Effector memory CD4-positive, alpha-beta T cell (primary cell): Measurements from ENCODE around the gene AP2A2.

ENCODE experiments used
- DNase-seq, 3 donors: peaks; one replicate each; pipeline ENCODE4 v3.0.0-alpha.2; 2020
- H3K27ac ChIP-seq: 2 replicates; pipeline ENCODE4 v1.7.0; 2013; ENCODE audit warnings: mild to moderate bottlenecking, low read length, moderate library complexity; ENCODE audit not compliant: insufficient read depth, poor library complexity, severe bottlenecking
- H3K27me3 ChIP-seq: replicated peaks from 2 replicates; pipeline ENCODE4 v1.7.0; 2013; ENCODE audit warnings: mild to moderate bottlenecking, low read length; ENCODE audit not compliant: insufficient read depth, control insufficient read depth, poor library complexity, severe bottlenecking
- H3K36me3 ChIP-seq: 2 replicates; pipeline ENCODE4 v1.7.0; 2013; ENCODE audit warnings: mild to moderate bottlenecking, low read length, moderate library complexity; ENCODE audit not compliant: control insufficient read depth, insufficient read depth
- H3K4me1 ChIP-seq: 2 replicates; pipeline ENCODE4 v1.7.0; 2013; ENCODE audit warnings: low read length, mild to moderate bottlenecking; ENCODE audit not compliant: control insufficient read depth, insufficient read depth, poor library complexity, severe bottlenecking
- H3K4me3 ChIP-seq: 2 replicates; pipeline ENCODE4 v1.7.0; 2013; ENCODE audit warnings: low read length, low read depth, mild to moderate bottlenecking; ENCODE audit not compliant: insufficient read depth, poor library complexity, severe bottlenecking
- H3K9me3 ChIP-seq: 2 replicates; pipeline ENCODE4 v1.7.0; 2013; ENCODE audit warnings: mild to moderate bottlenecking, low read length, moderate library complexity; ENCODE audit not compliant: control insufficient read depth

The AP2A2 gene

DNA sequence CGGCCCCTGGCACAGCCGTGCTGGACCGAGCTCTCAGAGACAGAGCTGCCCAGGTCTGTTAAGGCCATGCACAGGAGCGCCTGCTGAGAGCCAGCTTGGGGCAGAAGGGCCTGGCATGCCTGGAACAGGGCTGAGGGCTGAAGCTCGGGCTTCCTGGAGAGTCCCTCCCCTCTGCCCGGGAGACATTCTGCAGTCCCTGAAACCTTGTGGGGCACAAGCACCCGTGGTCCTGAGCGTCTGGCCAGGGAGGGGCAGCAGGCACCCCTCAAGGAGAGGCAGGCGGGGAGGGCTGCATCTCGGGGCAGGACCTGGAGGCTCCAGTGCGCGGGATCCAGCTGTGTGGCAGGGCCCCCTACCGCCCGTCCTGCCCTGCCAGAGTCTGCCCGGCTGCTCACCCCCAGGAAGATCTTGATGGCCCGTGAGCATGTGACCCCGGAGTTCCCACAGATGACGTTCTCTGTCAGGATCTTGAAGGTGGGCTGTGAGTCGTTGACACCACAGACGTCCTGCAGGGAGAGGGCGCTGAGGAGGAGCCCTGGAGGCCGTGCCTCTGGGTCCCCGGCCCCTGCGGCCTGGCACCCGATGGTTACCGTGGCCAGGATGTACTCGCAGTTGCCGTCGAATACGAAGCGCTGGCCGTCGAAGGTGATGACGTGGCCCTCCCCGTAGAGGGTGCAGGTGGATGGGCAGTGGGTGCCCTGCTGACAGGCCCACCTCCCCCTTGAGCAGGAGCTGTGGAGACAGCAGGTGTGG lies 99.9 kb downstream of the AP2A2 start:
- Histone ChIP-seq H3K4me1 (no peaks in the 10 kb centered on the region), H3K9me3 (no peaks in the 10 kb centered on the region), H3K36me3 (no peaks in the 10 kb centered on the region), H3K4me3 (no peak overlapping the region), H3K27me3 (no peaks in the 10 kb centered on the region), H3K27ac (no peak overlapping the region)
- no peak for DNase-seq

- H3K27ac ChIP-seq: no peak overlapping the region
- H3K4me3 ChIP-seq: no peak overlapping the region
- H3K27me3 ChIP-seq: no peaks in the 10 kb centered on the region
- no peak for DNase-seq
- no peaks in the 10 kb centered on the region for H3K36me3 ChIP-seq
- no peaks in the 10 kb centered on the region for H3K4me1 ChIP-seq
- no peaks in the 10 kb centered on the region for H3K9me3 ChIP-seq
Measured at GRCh38 chr11:1026163-1026450, 100.4 kb downstream of the AP2A2 start.

DNA sequence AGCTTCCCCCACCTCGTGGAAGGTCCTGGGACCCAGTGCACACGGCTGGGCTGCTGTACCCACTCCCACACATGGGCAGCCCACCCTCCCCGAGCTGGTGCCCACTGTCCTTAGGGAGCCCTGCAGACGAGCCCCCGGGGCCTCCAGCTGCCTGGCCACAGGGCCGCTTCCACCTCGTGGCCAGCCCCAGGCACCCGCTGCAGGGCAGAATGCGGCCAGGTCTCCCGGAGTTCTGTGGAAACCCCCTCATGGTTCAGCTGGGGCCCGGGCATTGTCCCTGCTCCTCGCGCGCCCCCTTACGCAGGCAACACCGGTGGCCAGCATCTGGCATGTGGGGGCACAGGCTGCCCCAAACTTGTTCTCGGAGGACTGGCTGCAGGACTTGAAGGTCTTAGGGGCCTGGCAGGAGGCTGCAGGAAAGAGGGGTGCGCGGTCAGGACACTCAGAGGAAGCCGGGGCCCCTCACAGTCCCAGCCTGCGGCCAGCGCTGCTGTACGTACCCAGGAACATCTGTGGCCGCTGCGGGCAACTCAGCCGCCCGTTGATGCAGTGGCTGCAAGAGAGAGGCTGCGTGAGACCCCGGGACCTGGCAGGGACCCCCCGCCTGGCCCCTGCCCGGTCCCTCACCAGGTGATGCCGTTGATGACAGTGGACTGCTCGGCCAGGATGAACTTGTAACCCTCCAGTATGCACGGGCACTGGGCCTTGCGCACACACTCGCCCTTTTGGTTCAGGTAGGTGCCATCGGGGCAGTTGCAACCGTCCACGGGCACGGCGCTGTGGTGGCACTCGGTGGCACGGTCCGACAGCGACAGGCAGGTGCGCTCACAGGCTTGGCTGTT lies 101.2 kb downstream of the AP2A2 start:
- H3K27me3 ChIP-seq: no peaks in the 10 kb centered on the region
- H3K4me1 ChIP-seq: no peaks in the 10 kb centered on the region
- no peak overlapping the region for H3K4me3 ChIP-seq
- DNase-seq: no peak
- H3K27ac ChIP-seq: no peak overlapping the region
- H3K36me3 ChIP-seq: no peaks in the 10 kb centered on the region
- no peaks in the 10 kb centered on the region for H3K9me3 ChIP-seq

- no peak overlapping the region for H3K27ac ChIP-seq
- no peaks in the 10 kb centered on the region for H3K27me3 ChIP-seq
- no peaks in the 10 kb centered on the region for H3K36me3 ChIP-seq
- no peaks in the 10 kb centered on the region for H3K4me1 ChIP-seq
- no peak for DNase-seq
- H3K4me3 ChIP-seq: no peak overlapping the region
- H3K9me3 ChIP-seq: no peaks in the 10 kb centered on the region
Measured at GRCh38 chr11:1027483-1028290, 102.0 kb downstream of the AP2A2 start.

DNA sequence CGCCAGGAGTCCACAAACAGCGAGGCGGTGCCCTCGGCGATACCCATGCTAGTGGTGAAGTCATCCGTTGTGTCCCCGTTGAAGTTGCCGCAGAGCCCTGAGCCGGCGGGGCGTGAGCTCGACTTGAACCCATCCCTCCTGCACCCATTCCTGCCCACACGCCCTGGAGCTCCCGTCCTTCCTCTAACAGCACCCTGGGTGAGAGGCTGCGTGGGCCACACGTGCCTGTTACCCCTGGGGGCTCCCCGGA lies 102.5 kb downstream of the AP2A2 start:
- H3K27me3 ChIP-seq: no peaks in the 10 kb centered on the region
- no peak for DNase-seq
- H3K4me1 ChIP-seq: no peaks in the 10 kb centered on the region
- no peak overlapping the region for H3K27ac ChIP-seq
- H3K36me3 ChIP-seq: no peaks in the 10 kb centered on the region
- H3K9me3 ChIP-seq: no peaks in the 10 kb centered on the region
- H3K4me3 ChIP-seq: no peak overlapping the region

- H3K4me3 ChIP-seq: no peak overlapping the region
- no peak overlapping the region for H3K27ac ChIP-seq
- H3K9me3 ChIP-seq: no peaks in the 10 kb centered on the region
- no peaks in the 10 kb centered on the region for H3K36me3 ChIP-seq
- no peaks in the 10 kb centered on the region for H3K4me1 ChIP-seq
- no peaks in the 10 kb centered on the region for H3K27me3 ChIP-seq
- DNase-seq: no peak
Measured at GRCh38 chr11:1028616-1029015, 102.9 kb downstream of the AP2A2 start.

DNA sequence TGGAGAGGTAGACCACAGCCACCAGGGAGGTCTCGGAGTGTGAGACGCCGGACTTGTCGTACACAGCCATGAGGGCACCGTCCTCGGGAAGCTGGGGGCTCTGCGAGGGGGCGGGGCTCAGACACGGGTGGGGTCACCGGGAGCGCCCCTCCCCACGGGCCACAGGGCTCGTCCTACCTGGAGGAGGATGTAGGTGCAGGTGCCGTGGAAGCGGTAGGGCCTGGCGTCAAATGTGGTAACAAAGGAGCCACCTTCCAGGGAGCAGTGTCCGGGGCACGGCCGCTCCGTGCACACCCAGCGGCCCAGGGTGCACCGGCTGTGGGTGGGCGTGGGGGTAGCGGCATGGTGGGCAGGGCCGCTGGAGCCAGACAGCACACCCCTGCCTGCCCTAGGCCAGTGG lies 103.4 kb downstream of the AP2A2 start:
- H3K27me3 ChIP-seq: no peaks in the 10 kb centered on the region
- no peak overlapping the region for H3K4me3 ChIP-seq
- H3K27ac ChIP-seq: no peak overlapping the region
- H3K9me3 ChIP-seq: no peaks in the 10 kb centered on the region
- H3K4me1 ChIP-seq: no peaks in the 10 kb centered on the region
- no peak for DNase-seq
- H3K36me3 ChIP-seq: no peaks in the 10 kb centered on the region

GRCh38 chr11:1029654-1030053 lies 104.0 kb downstream of the AP2A2 start:
- DNase-seq: no peak
- no peak overlapping the region for H3K4me3 ChIP-seq
- H3K36me3 ChIP-seq: no peaks in the 10 kb centered on the region
- H3K27me3 ChIP-seq: no peaks in the 10 kb centered on the region
- H3K27ac ChIP-seq: no peak overlapping the region
- H3K9me3 ChIP-seq: no peaks in the 10 kb centered on the region
- no peaks in the 10 kb centered on the region for H3K4me1 ChIP-seq

- no peaks in the 10 kb centered on the region for H3K9me3 ChIP-seq
- H3K27ac ChIP-seq: no peak overlapping the region
- H3K4me1 ChIP-seq: no peaks in the 10 kb centered on the region
- H3K36me3 ChIP-seq: no peaks in the 10 kb centered on the region
- H3K27me3 ChIP-seq: no peaks in the 10 kb centered on the region
- H3K4me3 ChIP-seq: no peak overlapping the region
- no peak for DNase-seq
Measured at GRCh38 chr11:1030086-1030485, 104.4 kb downstream of the AP2A2 start.

GRCh38 chr11:1030556-1030955 lies 104.9 kb downstream of the AP2A2 start:
- H3K4me1 ChIP-seq: no peaks in the 10 kb centered on the region
- H3K4me3 ChIP-seq: no peak overlapping the region
- no peaks in the 10 kb centered on the region for H3K27me3 ChIP-seq
- no peaks in the 10 kb centered on the region for H3K9me3 ChIP-seq
- H3K36me3 ChIP-seq: no peaks in the 10 kb centered on the region
- no peak for DNase-seq
- H3K27ac ChIP-seq: no peak overlapping the region
